ENCODE measurements around the gene SC5D.

- TF ChIP-seq CTCF (IDR thresholded peaks at IDR 0.05; ENCODE audit: low read depth, low read length) (no peak), POLR2A (IDR thresholded peaks at IDR 0.05; ENCODE audit: extremely low read depth, insufficient read length) (no peak)
Observed at GRCh38 chr11:121254756-121255155, 37.8 kb upstream of the SC5D start.
